CD4-positive, alpha-beta T cell treated with Interleukin-21 for 1 hour (primary cell): Measurements from ENCODE around the gene COMMD3.

Source experiments
- DNase-seq: peaks from one replicate; pipeline ENCODE4 v3.0.0-alpha.2; 2020

The COMMD3 gene

DNA sequence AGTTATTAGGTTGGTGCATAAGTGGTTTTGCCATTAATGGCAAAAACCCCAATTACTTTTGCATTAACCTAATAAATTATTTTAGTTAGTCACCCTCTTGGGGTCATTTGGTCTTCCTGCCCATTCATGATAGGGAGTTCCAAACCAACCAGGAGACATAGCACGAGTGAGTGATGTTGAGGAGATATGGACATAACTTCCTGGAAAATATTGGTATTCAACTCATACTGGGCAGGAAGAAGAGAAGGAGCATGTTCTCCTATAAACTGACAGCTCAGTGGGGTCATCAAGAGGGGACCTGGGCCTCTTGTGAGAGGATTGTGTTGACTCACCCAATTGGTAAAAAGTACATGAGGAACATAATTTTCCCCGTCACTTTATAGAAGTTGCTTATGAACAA lies 52.8 kb downstream of the COMMD3 start:
- no peak for DNase-seq

DNA sequence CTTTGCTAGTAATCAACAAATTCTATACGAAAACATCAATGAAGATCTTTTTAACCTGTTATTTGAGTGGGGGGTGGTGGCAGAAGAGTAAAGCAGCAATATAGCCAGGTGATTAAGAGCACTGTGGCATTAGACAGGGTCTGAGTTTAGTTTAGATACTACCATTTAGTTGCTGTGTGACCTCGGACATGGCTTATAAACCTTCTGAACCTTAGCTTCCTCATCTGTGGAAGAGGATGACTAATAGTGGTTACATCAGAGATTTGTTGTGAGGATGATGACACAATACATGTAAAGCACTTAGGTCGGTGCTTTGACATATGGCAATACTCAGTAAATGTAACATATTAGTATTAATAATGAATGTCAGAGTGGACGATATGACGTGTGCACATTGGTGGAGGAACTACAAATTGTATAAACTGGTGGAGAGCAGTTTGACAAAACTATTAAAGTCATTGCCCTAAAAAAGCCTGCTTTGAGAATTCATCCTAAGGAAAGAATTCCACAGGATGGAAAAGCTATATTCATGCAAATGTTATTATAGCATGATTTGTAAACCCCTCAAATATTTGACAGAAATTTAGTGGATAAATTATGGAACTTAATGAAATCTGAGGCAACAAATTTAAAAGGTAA lies 53.4 kb downstream of the COMMD3 start:
- DNase-seq, result no peak
